Loucy (cell line): Measurements from ENCODE around the gene TFPI.

Source experiments
- EZH2phosphoT487 ChIP-seq: fragments of 200-600 bp; IDR thresholded peaks from 2 replicates; pipeline ENCODE4 v1.6.1; 2018; ENCODE audit warnings: antibody characterized with exemption, mild to moderate bottlenecking, moderate library complexity, borderline replicate concordance
- TF ChIP-seq, protein P1 (sequence below): fragments of 200-600 bp; sonication (generic); conservative IDR thresholded peaks from 2 replicates; pipeline ENCODE4 v1.5.1; 2014; ENCODE audit warnings: mild to moderate bottlenecking, antibody characterized with exemption, low read length

GRCh38 chr2:187593098-187593497 is 38.9 kb upstream of the TFPI start:
- TF ChIP-seq, protein P1, sequence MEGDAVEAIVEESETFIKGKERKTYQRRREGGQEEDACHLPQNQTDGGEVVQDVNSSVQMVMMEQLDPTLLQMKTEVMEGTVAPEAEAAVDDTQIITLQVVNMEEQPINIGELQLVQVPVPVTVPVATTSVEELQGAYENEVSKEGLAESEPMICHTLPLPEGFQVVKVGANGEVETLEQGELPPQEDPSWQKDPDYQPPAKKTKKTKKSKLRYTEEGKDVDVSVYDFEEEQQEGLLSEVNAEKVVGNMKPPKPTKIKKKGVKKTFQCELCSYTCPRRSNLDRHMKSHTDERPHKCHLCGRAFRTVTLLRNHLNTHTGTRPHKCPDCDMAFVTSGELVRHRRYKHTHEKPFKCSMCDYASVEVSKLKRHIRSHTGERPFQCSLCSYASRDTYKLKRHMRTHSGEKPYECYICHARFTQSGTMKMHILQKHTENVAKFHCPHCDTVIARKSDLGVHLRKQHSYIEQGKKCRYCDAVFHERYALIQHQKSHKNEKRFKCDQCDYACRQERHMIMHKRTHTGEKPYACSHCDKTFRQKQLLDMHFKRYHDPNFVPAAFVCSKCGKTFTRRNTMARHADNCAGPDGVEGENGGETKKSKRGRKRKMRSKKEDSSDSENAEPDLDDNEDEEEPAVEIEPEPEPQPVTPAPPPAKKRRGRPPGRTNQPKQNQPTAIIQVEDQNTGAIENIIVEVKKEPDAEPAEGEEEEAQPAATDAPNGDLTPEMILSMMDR, result no peak
- no peak for TF ChIP-seq EZH2phosphoT487
